HCT116 (cell line): Measurements from ENCODE around the gene KRTAP1-4. TPM values are rescaled to one million over a fixed set of nuclear protein-coding genes. Genes with fewer than 3 reads are reported as not detected.
A peak's percentile ranks its signal among the peaks of the same experiment; 100 is the strongest.
"Not testable (repeated sequence)": the region's sequence is repeated elsewhere in the genome, so short reads cannot be mapped to it uniquely, and the experiment has no call there.

ENCODE experiments used
- ATAC-seq: fragments of 200-7000 bp; cut with Tn5 transposase; 2 replicates; pipeline ENCODE4 v1.9.1; 2020; ENCODE audit warnings: mild to moderate bottlenecking, moderate library complexity
- BruUV-seq: library from RNA; stranded (reverse); fragments of 400-500 nt; replicated peaks from 2 replicates; lab custom pipeline; 2021; lab: Mats Ljungman, UMichigan
- CTCF ChIA-PET: fragments of 300-600 bp; sonication (Branson Sonifier 250); formaldehyde crosslinking; loops from one replicate; lab custom pipeline; 2021; ENCODE audit warnings: antibody characterized with exemption; lab: Charles Lee
- POLR2A ChIA-PET: fragments of 300-600, 350-600 bp; sonication (Branson Sonifier 250); formaldehyde crosslinking; loops from one replicate; lab custom pipeline; 2021; ENCODE audit warnings: antibody characterized with exemption; lab: Charles Lee
- RAD21 ChIA-PET, 2 experiments: fragments of 300-600 bp; sonication (Branson Sonifier 250); formaldehyde crosslinking; loops; one replicate each; lab custom pipeline; 2023; ENCODE audit warnings: low total read pairs in 2 of 2; ENCODE audit not compliant: uncharacterized antibody in 2 of 2, unreplicated experiment in 2 of 2, low non-redundant PET in 1 of 2; lab: Charles Lee
- DNase-seq: peaks from one replicate; pipeline ENCODE4 v3.0.0-alpha.2; 2010; ENCODE audit warnings: low read depth, low spot score
- H2AFZ ChIP-seq: fragments of 200-600 bp; shearing (Covaris generic), sonication (generic); 2 replicates; pipeline ENCODE4 v1.6.1; 2017; ENCODE audit warnings: low read depth, mixed run types, mixed read lengths, antibody characterized with exemption, low read length; ENCODE audit not compliant: poor library complexity, severe bottlenecking
- H3K27ac ChIP-seq: 2 replicates; pipeline ENCODE4 v1.5.1; 2012; ENCODE audit warnings: low read depth, low read length
- H3K27me3 ChIP-seq: fragments of 200-600 bp; sonication (generic); 2 replicates; pipeline ENCODE4 v1.6.1; 2016; ENCODE audit warnings: mixed run types, low read length, mixed read lengths; ENCODE audit not compliant: insufficient read depth
- H3K36me3 ChIP-seq, 2 experiments: fragments of 200-500 bp in 1 of 2; fragments of 200-600 bp in 1 of 2; sonication (Bioruptor generic) in 1 of 2; sonication (generic) in 1 of 2; 2 replicates each; pipeline versions ENCODE4 v1.5.1 to v1.6.1; 2014 to 2016; ENCODE audit warnings: low read length in 2 of 2, inconsistent platforms in 1 of 2, mixed read lengths in 1 of 2, mixed run types in 1 of 2; ENCODE audit not compliant: insufficient read depth in 2 of 2, control insufficient read depth in 1 of 2
- H3K4me1 ChIP-seq, 2 experiments: fragments of 200-600 bp in 1 of 2; sonication (generic) in 1 of 2; 2 replicates each; pipeline versions ENCODE4 v1.5.1 to v1.6.1; 2012 to 2017; ENCODE audit warnings: low read length in 2 of 2, inconsistent platforms in 1 of 2, mild to moderate bottlenecking in 1 of 2, mixed read lengths in 1 of 2, mixed run types in 1 of 2, moderate library complexity in 1 of 2; ENCODE audit not compliant: insufficient read depth in 2 of 2, control insufficient read depth in 1 of 2
- H3K4me2 ChIP-seq: fragments of 200-600 bp; sonication (generic); 2 replicates; pipeline ENCODE4 v1.6.1; 2017; ENCODE audit warnings: mixed run types, low read length, mixed read lengths
- H3K4me3 ChIP-seq, 2 experiments: fragments of 200-600 bp in 1 of 2; sonication (generic) in 1 of 2; replicated peaks in 1 of 2; 2 replicates each; pipeline ENCODE4 v1.5.1; 2011 to 2016; ENCODE audit warnings: low read length in 2 of 2, control low read depth in 1 of 2, low read depth in 1 of 2, mild to moderate bottlenecking in 1 of 2, mixed read lengths in 1 of 2, mixed run types in 1 of 2
- H3K79me2 ChIP-seq: fragments of 200-600 bp; sonication (generic); 2 replicates; pipeline ENCODE4 v1.6.1; 2017; ENCODE audit warnings: mild to moderate bottlenecking, mixed run types, low read length, moderate library complexity, mixed read lengths; ENCODE audit not compliant: insufficient read depth
- H3K9ac ChIP-seq: fragments of 200-600 bp; sonication (generic); 2 replicates; pipeline ENCODE4 v1.6.1; 2016; ENCODE audit warnings: low read length, mixed read lengths
- H3K9me2 ChIP-seq: fragments of 200-600 bp; sonication (generic), shearing (Covaris generic); 2 replicates; pipeline ENCODE4 v1.6.1; 2017; ENCODE audit warnings: mixed run types, mild to moderate bottlenecking, moderate library complexity; ENCODE audit not compliant: insufficient read depth
- H3K9me3 ChIP-seq, 2 experiments: fragments of 200-500 bp in 1 of 2; fragments of 200-600 bp in 1 of 2; sonication (Bioruptor generic) in 1 of 2; sonication (generic) in 1 of 2; 2 replicates each; pipeline ENCODE4 v1.6.1; 2014 to 2017; ENCODE audit warnings: low read length in 2 of 2, mixed read lengths in 2 of 2, inconsistent platforms in 1 of 2, low read depth in 1 of 2, mild to moderate bottlenecking in 1 of 2, mixed run types in 1 of 2, moderate library complexity in 1 of 2; ENCODE audit not compliant: control insufficient read depth in 1 of 2, insufficient read depth in 1 of 2
- H4K20me1 ChIP-seq: fragments of 200-600 bp; sonication (generic), shearing (Covaris generic); 2 replicates; pipeline ENCODE4 v1.6.1; 2017; ENCODE audit warnings: mixed run types, mild to moderate bottlenecking, moderate library complexity; ENCODE audit not compliant: insufficient read depth
- JUND ChIP-seq: IDR thresholded peaks from 2 replicates; pipeline ENCODE4 v1.6.1; 2012
- YY1 ChIP-seq: IDR thresholded peaks from 2 replicates; pipeline ENCODE4 v1.6.1; 2011; ENCODE audit warnings: low read length, low read depth, moderate library complexity, mild to moderate bottlenecking; ENCODE audit not compliant: insufficient replicate concordance; ENCODE audit errors: extremely low read depth
- intact Hi-C: fragments of 100-400 bp; cut with micrococcal nuclease; formaldehyde crosslinking; loops from 2 replicates; pipeline ENCODE4 v1.10.0; 2022
- total RNA-seq: library from RNA; stranded (reverse); gene quantifications from one replicate; pipeline ENCODE4 v1.2.1, GENCODE V29; 2021; ENCODE audit not compliant: unreplicated experiment

The KRTAP1-4 gene
- total RNA-seq, 1 experiment from 2014 or later = not detected

DNA sequence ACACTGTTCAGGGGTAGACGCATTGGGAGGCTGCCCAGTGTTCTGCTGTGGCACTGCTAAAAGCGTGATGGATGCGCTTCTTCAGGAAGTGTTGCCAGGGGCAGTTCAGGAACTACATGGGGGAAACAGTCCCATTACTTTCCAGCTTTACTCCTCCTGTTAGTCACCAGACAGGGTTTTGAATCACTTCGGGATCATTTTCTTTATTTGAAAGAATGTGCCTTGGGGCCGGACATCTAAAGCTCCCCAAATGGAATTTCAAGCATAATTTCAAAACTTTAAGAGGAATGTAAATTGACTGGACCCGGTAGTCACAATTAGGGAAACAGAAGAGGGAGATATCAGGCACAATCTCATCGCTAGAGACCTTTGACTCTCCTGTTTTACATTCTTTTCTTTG lies 18.4 kb upstream of the KRTAP1-4 start:
- Histone ChIP-seq H3K9me2 (no peaks in the 10 kb centered on the region), H3K27me3 (no peaks in the 10 kb centered on the region), H2AFZ (peak overlapping the region; percentile 86), H4K20me1 (no peaks in the 10 kb centered on the region), H3K9ac (no peak overlapping the region), H3K4me3 (no peak overlapping the region), H3K36me3 (peaks cover 0 to 8% of the 10 kb centered on the region in 2 experiments; a peak in 1 of 4 replicates), H3K27ac (no peak overlapping the region), H3K4me2 (no peak overlapping the region), H3K4me1 (no peaks in the 10 kb centered on the region; a peak in 1 of 4 replicates), H3K79me2 (no peaks in the 10 kb centered on the region), H3K9me3 (peaks cover 0 to 8% of the 10 kb centered on the region in 2 experiments; a peak in 1 of 4 replicates)
- ChIA-PET CTCF (no interaction called here), POLR2A (no interaction called here), RAD21 (no interaction called here)
- ATAC-seq = no peak
- intact Hi-C loops = no loop called here
- TF ChIP-seq JUND (no peak), YY1 (no peak)
- BruUV-seq = no TSS peak
- DNase-seq = no peak

DNA sequence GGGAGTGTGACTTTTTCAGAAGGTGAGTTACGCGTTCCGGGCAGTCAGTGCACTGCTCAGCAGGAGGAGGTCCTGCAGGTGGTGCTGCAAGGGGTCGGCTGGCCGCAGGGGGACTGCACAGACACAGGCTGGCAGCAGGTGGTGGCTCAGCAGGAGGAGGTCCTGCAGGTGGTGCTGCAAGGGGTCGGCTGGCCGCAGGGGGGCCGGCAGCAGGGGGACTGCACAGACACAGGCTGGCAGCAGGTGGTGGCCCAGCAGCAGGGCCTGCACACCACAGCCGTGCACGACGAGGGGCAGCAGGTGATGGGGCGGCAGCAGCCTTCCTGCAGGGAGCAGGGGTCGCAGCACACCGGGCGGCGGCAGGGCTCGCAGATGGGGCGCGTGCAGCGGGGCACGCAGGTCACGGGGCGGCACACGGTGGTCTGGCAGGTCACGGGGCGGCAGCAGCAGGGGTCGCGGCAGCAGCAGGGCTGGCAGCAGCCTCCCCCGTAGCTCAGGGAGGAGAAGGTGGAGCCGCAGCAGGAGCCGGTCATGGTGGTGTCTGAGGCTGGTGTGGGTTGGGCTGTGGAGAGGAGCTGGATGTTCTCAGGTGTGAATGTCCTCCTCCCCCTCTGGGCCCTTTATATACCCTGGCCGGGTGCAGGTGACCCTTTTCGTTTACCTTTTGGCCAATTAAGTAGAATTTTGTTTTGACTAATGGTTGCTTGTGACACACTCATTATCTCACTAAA lies 16.9 kb upstream of the KRTAP1-4 start, which contains the start of gene KRTAP2-1:
KRTAP2-1 (minus strand) TSS at position 582 of the 731 bp plus-strand sequence; CDS start at position 533, 49 bp downstream.
- H3K79me2 ChIP-seq, H3K9me3 ChIP-seq, H4K20me1 ChIP-seq, DNase-seq, POLR2A ChIA-PET, H3K9me2 ChIP-seq, RAD21 ChIA-PET, H3K4me2 ChIP-seq, H3K9ac ChIP-seq, H3K4me3 ChIP-seq, H3K27ac ChIP-seq, H2AFZ ChIP-seq, H3K27me3 ChIP-seq, CTCF ChIA-PET, BruUV-seq, ATAC-seq, intact Hi-C loops, H3K4me1 ChIP-seq: not testable (repeated sequence)
- peaks cover 0 to 11% of the 10 kb centered on the region in 2 experiments; a peak in 1 of 4 replicates for H3K36me3 ChIP-seq
